Measurements from ENCODE around the gene PLA2G4F.

The PLA2G4F gene

DNA sequence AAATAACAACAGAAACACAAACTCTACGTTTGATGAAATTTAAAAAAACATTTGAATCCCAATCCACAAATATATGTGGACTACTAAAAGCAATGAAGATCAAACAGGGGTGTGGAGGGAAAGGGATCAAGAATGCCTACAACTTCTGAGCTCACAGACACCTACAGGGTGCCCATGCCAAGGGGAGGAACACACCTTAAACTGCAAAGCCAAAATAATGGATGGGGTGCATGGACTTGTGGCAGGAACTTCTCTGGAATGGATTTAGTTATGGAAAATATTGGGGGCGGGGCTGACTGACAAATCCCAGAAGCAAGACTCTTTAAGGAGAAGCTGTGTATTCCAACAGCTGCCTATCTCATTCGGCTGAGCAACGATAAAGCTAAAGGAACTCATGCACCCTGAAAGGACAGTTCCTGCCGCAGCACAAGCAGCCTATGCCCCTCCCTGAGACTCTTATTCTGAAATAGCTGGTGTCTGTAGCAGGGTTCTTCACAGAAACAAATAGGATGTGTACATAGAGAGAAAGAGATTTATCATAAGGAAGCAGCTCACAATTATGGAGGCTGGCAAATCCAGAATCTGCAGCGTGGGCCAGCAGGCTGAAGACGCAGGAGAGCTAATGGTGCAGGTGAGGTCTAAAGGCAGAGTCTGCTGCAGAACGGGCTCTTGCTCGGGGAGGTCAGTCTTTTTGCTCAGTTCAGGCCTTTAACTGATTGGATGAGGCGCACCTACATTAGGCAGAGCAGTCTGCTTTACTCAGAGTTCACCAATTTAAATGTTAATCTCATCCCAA lies 37.6 kb downstream of the PLA2G4F start:
- peak overlapping the region; percentile 17 for H2AFZ ChIP-seq (ENCODE audit: insufficient read depth, low read length, poor library complexity)
- no peak overlapping the region for H3K18ac ChIP-seq (ENCODE audit: low read length)
- no peak overlapping the region for H3K4ac ChIP-seq (ENCODE audit: low read depth, low read length)

DNA sequence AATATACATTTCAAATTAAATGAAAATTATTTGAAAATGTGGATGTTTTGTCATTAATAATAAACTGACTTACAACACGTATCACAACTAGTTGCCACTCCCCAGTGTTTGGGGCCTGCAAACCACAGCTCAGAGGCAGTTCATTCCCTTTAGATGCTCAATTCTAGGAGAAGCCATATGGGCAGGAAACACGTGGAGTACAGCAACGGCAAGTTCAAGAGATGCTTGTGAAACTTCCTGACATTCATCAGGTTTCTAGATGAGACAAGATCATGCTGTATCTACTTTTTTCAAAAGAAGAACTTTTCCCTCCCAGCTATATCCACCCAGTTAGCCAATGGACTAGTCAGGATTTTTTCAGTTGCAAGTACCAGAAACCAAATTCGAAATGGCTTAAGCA lies 44.5 kb downstream of the PLA2G4F start:
- Histone ChIP-seq H3K18ac (ENCODE audit: low read length) (no peak overlapping the region), H3K79me2 (ENCODE audit: control insufficient read depth, insufficient read depth, low read length, poor library complexity) (no peaks in the 10 kb centered on the region), H3K4me2 (ENCODE audit: low read length) (no peak overlapping the region), H3K9ac (ENCODE audit: low read length) (no peak overlapping the region), H3K4me3 (ENCODE audit: low read depth, low read length) (no peak overlapping the region), H2BK5ac (ENCODE audit: low read depth, low read length, poor library complexity) (no peak overlapping the region), H3K4ac (ENCODE audit: low read depth, low read length) (no peak overlapping the region), H3K36me3 (ENCODE audit: control insufficient read depth in 1 of 2, insufficient read depth in 2 of 2, low read length in 2 of 2) (no peaks in the 10 kb centered on the region), H2AFZ (ENCODE audit: insufficient read depth, low read length, poor library complexity) (no peak overlapping the region), H2BK120ac (ENCODE audit: insufficient read depth, low read length, poor library complexity) (no peak overlapping the region), H3K9me3 (ENCODE audit: insufficient read depth, low read depth, low read length) (no peaks in the 10 kb centered on the region), H3K14ac (ENCODE audit: low read length) (no peak overlapping the region), H3K23ac (ENCODE audit: low read length) (no peak overlapping the region), H2AK5ac (ENCODE audit: low read length) (no peak overlapping the region), H2BK12ac (ENCODE audit: low read length) (no peak overlapping the region), H4K91ac (ENCODE audit: low read depth, low read length) (no peak overlapping the region), H3K4me1 (ENCODE audit: control insufficient read depth in 1 of 2, insufficient read depth in 2 of 2, low read length in 2 of 2) (no peaks in the 10 kb centered on the region), H3K27me3 (ENCODE audit: insufficient read depth, low read length) (no peaks in the 10 kb centered on the region), H3K79me1 (ENCODE audit: low read length) (no peaks in the 10 kb centered on the region), H3K27ac (ENCODE audit: low read depth, low read length) (no peak overlapping the region), H4K12ac (ENCODE audit: low read depth, low read length) (no peak overlapping the region), H4K8ac (ENCODE audit: low read depth, low read length) (no peak overlapping the region)
- DNase-seq: peak in 1 of 2 donors; percentile 5
- no CpG with 5 or more reads among the region's 4 CpGs for WGBS (ENCODE audit: extremely low coverage, insufficient coverage, insufficient read length)

More for the DNA sequence above, 37.6 kb downstream of the PLA2G4F start:
- H2BK5ac ChIP-seq (ENCODE audit: low read depth, low read length, poor library complexity): no peak overlapping the region
- H4K8ac ChIP-seq (ENCODE audit: low read depth, low read length): no peak overlapping the region
- no peak overlapping the region for H3K23ac ChIP-seq (ENCODE audit: low read length)
- H3K79me1 ChIP-seq (ENCODE audit: low read length): no peaks in the 10 kb centered on the region
- no CpG with 5 or more reads among the region's 10 CpGs for WGBS (ENCODE audit: extremely low coverage, insufficient coverage, insufficient read length)
- H3K4me3 ChIP-seq (ENCODE audit: low read depth, low read length): no peak overlapping the region
- H2BK120ac ChIP-seq (ENCODE audit: insufficient read depth, low read length, poor library complexity): no peak overlapping the region
- H4K12ac ChIP-seq (ENCODE audit: low read depth, low read length): no peak overlapping the region
- no peak overlapping the region for H3K9ac ChIP-seq (ENCODE audit: low read length)
- H3K14ac ChIP-seq (ENCODE audit: low read length): no peak overlapping the region
- no peak overlapping the region for H4K91ac ChIP-seq (ENCODE audit: low read depth, low read length)
- no peaks in the 10 kb centered on the region for H3K36me3 ChIP-seq (ENCODE audit: control insufficient read depth in 1 of 2, insufficient read depth in 2 of 2, low read length in 2 of 2)
- H3K79me2 ChIP-seq (ENCODE audit: control insufficient read depth, insufficient read depth, low read length, poor library complexity): no peaks in the 10 kb centered on the region
- H2AK5ac ChIP-seq (ENCODE audit: low read length): no peak overlapping the region
- H3K9me3 ChIP-seq (ENCODE audit: insufficient read depth, low read depth, low read length): no peaks in the 10 kb centered on the region
- DNase-seq: no peak
- H3K27me3 ChIP-seq (ENCODE audit: insufficient read depth, low read length): no peaks in the 10 kb centered on the region
- H3K4me1 ChIP-seq (ENCODE audit: control insufficient read depth in 1 of 2, insufficient read depth in 2 of 2, low read length in 2 of 2): no peaks in the 10 kb centered on the region
- H2BK12ac ChIP-seq (ENCODE audit: low read length): no peak overlapping the region
- no peak overlapping the region for H3K27ac ChIP-seq (ENCODE audit: low read depth, low read length)
- H3K4me2 ChIP-seq (ENCODE audit: low read length): no peak overlapping the region

DNA sequence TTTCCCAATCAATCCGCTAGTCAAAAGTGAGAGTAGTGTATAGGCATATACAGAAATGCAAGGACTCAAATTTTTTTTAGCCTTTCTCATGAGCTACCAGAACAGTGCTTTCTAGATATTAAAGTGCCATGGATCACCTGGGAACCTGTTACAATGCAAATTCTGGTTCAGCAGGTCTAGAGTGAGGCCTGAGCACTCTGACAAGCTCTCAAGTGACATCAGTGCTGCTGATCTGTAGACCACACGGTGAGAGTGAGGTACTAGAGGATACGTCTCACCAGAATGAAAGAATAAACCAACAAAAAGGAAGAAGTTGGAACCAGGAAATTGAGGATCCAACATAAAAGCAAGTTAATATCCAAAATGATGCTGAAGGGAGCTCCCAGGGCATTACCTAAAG lies 46.1 kb downstream of the PLA2G4F start:
- no peaks in the 10 kb centered on the region for H3K36me3 ChIP-seq (ENCODE audit: control insufficient read depth in 1 of 2, insufficient read depth in 2 of 2, low read length in 2 of 2)
- no peak overlapping the region for H2AK5ac ChIP-seq (ENCODE audit: low read length)
- no peak overlapping the region for H3K9ac ChIP-seq (ENCODE audit: low read length)
- H4K91ac ChIP-seq (ENCODE audit: low read depth, low read length): no peak overlapping the region
- DNase-seq: no peak
- H3K4me1 ChIP-seq (ENCODE audit: control insufficient read depth in 1 of 2, insufficient read depth in 2 of 2, low read length in 2 of 2): no peaks in the 10 kb centered on the region
- H3K4ac ChIP-seq (ENCODE audit: low read depth, low read length): no peak overlapping the region
- H4K12ac ChIP-seq (ENCODE audit: low read depth, low read length): no peak overlapping the region
- H3K4me2 ChIP-seq (ENCODE audit: low read length): no peak overlapping the region
- no peak overlapping the region for H4K8ac ChIP-seq (ENCODE audit: low read depth, low read length)
- no peaks in the 10 kb centered on the region for H3K27me3 ChIP-seq (ENCODE audit: insufficient read depth, low read length)
- no peaks in the 10 kb centered on the region for H3K9me3 ChIP-seq (ENCODE audit: insufficient read depth, low read depth, low read length)
- H3K14ac ChIP-seq (ENCODE audit: low read length): no peak overlapping the region
- H2BK12ac ChIP-seq (ENCODE audit: low read length): no peak overlapping the region
- no peak overlapping the region for H2AFZ ChIP-seq (ENCODE audit: insufficient read depth, low read length, poor library complexity)
- H3K79me2 ChIP-seq (ENCODE audit: control insufficient read depth, insufficient read depth, low read length, poor library complexity): no peaks in the 10 kb centered on the region
- no peaks in the 10 kb centered on the region for H3K79me1 ChIP-seq (ENCODE audit: low read length)
- H2BK5ac ChIP-seq (ENCODE audit: low read depth, low read length, poor library complexity): no peak overlapping the region
- no CpG with 5 or more reads among the region's 3 CpGs for WGBS (ENCODE audit: extremely low coverage, insufficient coverage, insufficient read length)
- H2BK120ac ChIP-seq (ENCODE audit: insufficient read depth, low read length, poor library complexity): no peak overlapping the region
- H3K18ac ChIP-seq (ENCODE audit: low read length): no peak overlapping the region
- no peak overlapping the region for H3K4me3 ChIP-seq (ENCODE audit: low read depth, low read length)
- no peak overlapping the region for H3K23ac ChIP-seq (ENCODE audit: low read length)
- no peak overlapping the region for H3K27ac ChIP-seq (ENCODE audit: low read depth, low read length)

DNA sequence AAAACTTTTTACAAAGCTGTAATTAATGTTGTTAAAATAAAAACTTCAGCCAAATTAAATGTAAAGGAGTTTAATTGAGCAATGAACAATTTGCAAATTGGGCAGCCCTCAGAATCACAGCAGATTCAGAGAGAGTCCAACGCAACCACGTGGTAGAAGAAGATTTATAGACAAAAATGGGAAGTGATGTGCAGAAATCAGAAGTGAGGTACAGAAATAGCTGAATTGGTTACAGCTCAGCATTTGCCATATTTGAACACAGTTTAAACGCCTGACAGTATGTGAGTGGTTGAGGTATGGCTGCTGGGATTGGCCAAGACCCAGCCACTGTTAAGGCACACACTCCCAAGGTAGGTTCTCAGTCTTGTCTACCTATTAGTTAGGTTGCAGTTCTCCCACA lies 47.6 kb downstream of the PLA2G4F start:
- Histone ChIP-seq H2AK5ac (ENCODE audit: low read length) (no peak overlapping the region), H2AFZ (ENCODE audit: insufficient read depth, low read length, poor library complexity) (no peak overlapping the region), H3K23ac (ENCODE audit: low read length) (no peak overlapping the region), H3K14ac (ENCODE audit: low read length) (no peak overlapping the region), H3K79me2 (ENCODE audit: control insufficient read depth, insufficient read depth, low read length, poor library complexity) (no peaks in the 10 kb centered on the region), H3K4me2 (ENCODE audit: low read length) (no peak overlapping the region), H4K12ac (ENCODE audit: low read depth, low read length) (no peak overlapping the region), H2BK5ac (ENCODE audit: low read depth, low read length, poor library complexity) (no peak overlapping the region), H3K79me1 (ENCODE audit: low read length) (no peaks in the 10 kb centered on the region), H3K4ac (ENCODE audit: low read depth, low read length) (no peak overlapping the region), H3K9me3 (ENCODE audit: insufficient read depth, low read depth, low read length) (no peaks in the 10 kb centered on the region), H3K4me3 (ENCODE audit: low read depth, low read length) (no peak overlapping the region), H4K91ac (ENCODE audit: low read depth, low read length) (no peak overlapping the region), H3K27me3 (ENCODE audit: insufficient read depth, low read length) (no peaks in the 10 kb centered on the region), H2BK120ac (ENCODE audit: insufficient read depth, low read length, poor library complexity) (no peak overlapping the region), H4K8ac (ENCODE audit: low read depth, low read length) (no peak overlapping the region), H3K18ac (ENCODE audit: low read length) (no peak overlapping the region), H3K27ac (ENCODE audit: low read depth, low read length) (no peak overlapping the region), H3K36me3 (ENCODE audit: control insufficient read depth in 1 of 2, insufficient read depth in 2 of 2, low read length in 2 of 2) (no peaks in the 10 kb centered on the region), H3K4me1 (ENCODE audit: control insufficient read depth in 1 of 2, insufficient read depth in 2 of 2, low read length in 2 of 2) (no peaks in the 10 kb centered on the region), H3K9ac (ENCODE audit: low read length) (no peak overlapping the region), H2BK12ac (ENCODE audit: low read length) (no peak overlapping the region)
- no CpG with 5 or more reads among the region's 3 CpGs for WGBS (ENCODE audit: extremely low coverage, insufficient coverage, insufficient read length)
- no peak for DNase-seq
